HG02981 (cell line): ENCODE data around the gene COL4A2.
A peak's percentile ranks its signal among the peaks of the same experiment; 100 is the strongest.

ENCODE experiments used
- ATAC-seq: cut with Tn5 transposase; IDR thresholded peaks from one replicate; pipeline ENCODE4 v1.9.1; 2021; ENCODE audit warnings: mild to moderate bottlenecking, moderate library complexity; ENCODE audit not compliant: unreplicated experiment

The COL4A2 gene

GRCh38 chr13:110351636-110352420 lies 44.7 kb downstream of the COL4A2 start:
- ATAC-seq: no peak

- ATAC-seq: no peak
These were observed 45.7 kb downstream of the COL4A2 start for GRCh38 chr13:110352735-110353134.

- ATAC-seq: no peak
These were observed 46.4 kb downstream of the COL4A2 start for GRCh38 chr13:110353339-110353977.

- ATAC-seq: no peak
These were observed 47.1 kb downstream of the COL4A2 start for GRCh38 chr13:110354123-110354627.

GRCh38 chr13:110354715-110355473 lies 47.8 kb downstream of the COL4A2 start:
- peak; percentile 56 for ATAC-seq

- no peak for ATAC-seq
These were observed 49.3 kb downstream of the COL4A2 start for GRCh38 chr13:110356362-110356761.

GRCh38 chr13:110358381-110358780 lies 51.3 kb downstream of the COL4A2 start:
- no peak for ATAC-seq

GRCh38 chr13:110359840-110360301 lies 52.8 kb downstream of the COL4A2 start:
- no peak for ATAC-seq

GRCh38 chr13:110360598-110360997 lies 53.5 kb downstream of the COL4A2 start:
- no peak for ATAC-seq

GRCh38 chr13:110361365-110361911 lies 54.4 kb downstream of the COL4A2 start:
- ATAC-seq: no peak

- ATAC-seq: no peak
These were observed 55.9 kb downstream of the COL4A2 start for GRCh38 chr13:110363010-110363409.

- ATAC-seq: no peak
These were observed 57.0 kb downstream of the COL4A2 start for GRCh38 chr13:110364081-110364480.

- ATAC-seq: no peak
These were observed 58.8 kb downstream of the COL4A2 start for GRCh38 chr13:110365876-110366275.

GRCh38 chr13:110366733-110367132 lies 59.6 kb downstream of the COL4A2 start:
- no peak for ATAC-seq

GRCh38 chr13:110367620-110368019 lies 60.5 kb downstream of the COL4A2 start:
- no peak for ATAC-seq

- no peak for ATAC-seq
These were observed 61.3 kb downstream of the COL4A2 start for GRCh38 chr13:110368408-110368807.

GRCh38 chr13:110369400-110369799 lies 62.3 kb downstream of the COL4A2 start:
- no peak for ATAC-seq

- peak; percentile 84 for ATAC-seq
These were observed 64.7 kb downstream of the COL4A2 start for GRCh38 chr13:110371550-110372465.

GRCh38 chr13:110372676-110373075 lies 65.6 kb downstream of the COL4A2 start:
- ATAC-seq: no peak

GRCh38 chr13:110373617-110374016 lies 66.5 kb downstream of the COL4A2 start:
- no peak for ATAC-seq
